ENCODE data around the gene ITM2A. TPM values are rescaled to one million over a fixed set of nuclear protein-coding genes. Genes with fewer than 3 reads are reported as not detected.

The ITM2A gene
- total RNA-seq, 1 experiment from 2014 or later = 1.6 TPM

Other genes starting within 250 kb of the ITM2A start
- gene GPR174, start 222.6 kb downstream of the ITM2A start, total RNA-seq (2014; rRNA removed; shearing (Covaris generic)) = 0.06 TPM in 1 of 2 replicates, not detected in the other